H1 (cell line): ENCODE results near the gene UPF2. TPM values are rescaled to one million over a fixed set of nuclear protein-coding genes. Genes with fewer than 3 reads are reported as not detected.

Experiments used
- CTCF ChIA-PET: fragments of 300-600 bp; sonication (Branson Sonifier 250); formaldehyde crosslinking; loops from one replicate; lab custom pipeline; 2021; ENCODE audit not compliant: partially characterized antibody; lab: Charles Lee
- POLR2A ChIA-PET: fragments of 300-600 bp; sonication (Branson Sonifier 250); formaldehyde crosslinking; loops from one replicate; lab custom pipeline; 2021; ENCODE audit warnings: inconsistent platforms; ENCODE audit not compliant: partially characterized antibody; lab: Charles Lee
- DNase-seq, 2 experiments: peaks; one replicate each; pipeline versions ENCODE4 v3.0.0 to v3.0.0-alpha.2; 2010 to 2022; ENCODE audit warnings: low spot score in 2 of 2, low read depth in 1 of 2, mixed read lengths in 1 of 2
- FAIRE-seq: peaks from 2 replicates; lab custom pipeline; 2011; peaks lifted over from hg19 to GRCh38; lab: Jason Lieb, UNC
- H2AFZ ChIP-seq: 2 replicates; pipeline ENCODE4 v1.8.1; 2012; ENCODE audit warnings: low read length, inconsistent platforms
- H2AK5ac ChIP-seq: 2 replicates; pipeline ENCODE4 v1.6.1; 2013; ENCODE audit warnings: low read depth, low read length
- H2BK120ac ChIP-seq: replicated peaks from 2 replicates; pipeline ENCODE3; 2013; ENCODE audit warnings: low read depth, low read length, inconsistent platforms
- H2BK12ac ChIP-seq: 2 replicates; pipeline ENCODE4 v1.6.1; 2013; ENCODE audit warnings: low read depth, low read length
- H2BK15ac ChIP-seq: 2 replicates; pipeline ENCODE4 v1.6.1; 2013; ENCODE audit warnings: low read length
- H2BK20ac ChIP-seq: 2 replicates; pipeline ENCODE4 v1.6.1; 2013; ENCODE audit warnings: low read length
- H2BK5ac ChIP-seq: 2 replicates; pipeline ENCODE4 v1.6.1; 2013; ENCODE audit warnings: low read depth, low read length
- H3K14ac ChIP-seq: 2 replicates; pipeline ENCODE4 v1.6.1; 2013; ENCODE audit warnings: inconsistent platforms; ENCODE audit not compliant: insufficient read length
- H3K18ac ChIP-seq: 2 replicates; pipeline ENCODE4 v1.6.1; 2013; ENCODE audit warnings: low read length; ENCODE audit errors: extremely low read depth
- H3K23ac ChIP-seq: 2 replicates; pipeline ENCODE4 v1.6.1; 2013; ENCODE audit warnings: inconsistent platforms; ENCODE audit not compliant: insufficient read length
- H3K23me2 ChIP-seq: 2 replicates; pipeline ENCODE4 v1.6.1; 2013; ENCODE audit warnings: low read depth, low read length
- H3K27ac ChIP-seq: 2 replicates; pipeline ENCODE4 v1.6.1; 2011; ENCODE audit warnings: low read depth, low read length, inconsistent platforms
- H3K27me3 ChIP-seq, 4 experiments: replicated peaks in 1 of 4; 1 replicate in 1 of 4; 2 replicates in 3 of 4; pipeline versions ENCODE4 v1.6.1 to v1.8.1; 2011 to 2013; ENCODE audit warnings: low read length in 3 of 4, mild to moderate bottlenecking in 3 of 4, inconsistent platforms in 2 of 4, mixed read lengths in 2 of 4, moderate library complexity in 1 of 4; ENCODE audit not compliant: control insufficient read depth in 3 of 4, insufficient read depth in 3 of 4; ENCODE audit errors: extremely low read depth in 1 of 4
- H3K36me3 ChIP-seq, 4 experiments: 2 replicates each; pipeline versions ENCODE4 v1.6.1 to v1.8.1; 2011 to 2013; ENCODE audit warnings: mild to moderate bottlenecking in 4 of 4, low read length in 3 of 4, moderate library complexity in 2 of 4, control low read depth in 1 of 4, inconsistent platforms in 1 of 4; ENCODE audit not compliant: insufficient read depth in 4 of 4, control insufficient read depth in 2 of 4
- H3K4ac ChIP-seq: replicated peaks from 2 replicates; pipeline ENCODE3; 2013; ENCODE audit warnings: low read length, low read depth, mixed read lengths, inconsistent platforms; ENCODE audit not compliant: insufficient read length
- H3K4me1 ChIP-seq, 4 experiments: replicated peaks in 1 of 4; 1 replicate in 1 of 4; 2 replicates in 3 of 4; pipeline versions ENCODE4 v1.6.1 to v1.8.1; 2011 to 2013; ENCODE audit warnings: low read length in 3 of 4, inconsistent platforms in 2 of 4, mixed read lengths in 1 of 4; ENCODE audit not compliant: insufficient read depth in 4 of 4, control insufficient read depth in 3 of 4
- H3K4me2 ChIP-seq, 2 experiments: 2 replicates each; pipeline versions ENCODE4 v1.6.1 to v1.8.1; 2011 to 2013; ENCODE audit warnings: low read depth in 2 of 2, low read length in 2 of 2, control low read depth in 1 of 2, inconsistent platforms in 1 of 2, mild to moderate bottlenecking in 1 of 2; ENCODE audit not compliant: insufficient read depth in 1 of 2
- H3K4me3 ChIP-seq, 4 experiments: fragments of 200-600, 300-600 bp in 1 of 4; sonication (generic), shearing (Covaris generic), sonication (Bioruptor Twin) in 1 of 4; 2 replicates each; pipeline versions ENCODE4 v1.5.1 to v1.8.1; 2011 to 2016; ENCODE audit warnings: low read length in 4 of 4, low read depth in 3 of 4, control low read depth in 2 of 4, inconsistent platforms in 2 of 4, mild to moderate bottlenecking in 2 of 4, mixed read lengths in 1 of 4, moderate library complexity in 1 of 4; ENCODE audit not compliant: insufficient read depth in 2 of 4; ENCODE audit errors: extremely low read depth in 1 of 4
- H3K56ac ChIP-seq: replicated peaks from 2 replicates; pipeline ENCODE3; 2013; ENCODE audit warnings: low read depth, mild to moderate bottlenecking, mixed read lengths, low read length, inconsistent platforms; ENCODE audit not compliant: insufficient read length
- H3K79me1 ChIP-seq: 2 replicates; pipeline ENCODE4 v1.6.1; 2013; ENCODE audit warnings: low read depth, low read length, control low read depth
- H3K79me2 ChIP-seq, 2 experiments: 2 replicates each; pipeline versions ENCODE4 v1.6.1 to v1.8.1; 2012 to 2013; ENCODE audit warnings: low read length in 2 of 2, mild to moderate bottlenecking in 2 of 2, inconsistent platforms in 1 of 2; ENCODE audit not compliant: insufficient read depth in 2 of 2, control insufficient read depth in 1 of 2
- H3K9ac ChIP-seq, 4 experiments: replicated peaks in 1 of 4; 1 replicate in 1 of 4; 2 replicates in 3 of 4; pipeline versions ENCODE4 v1.6.1 to v1.8.1; 2011 to 2013; ENCODE audit warnings: low read depth in 3 of 4, low read length in 3 of 4, control low read depth in 2 of 4, mild to moderate bottlenecking in 2 of 4, moderate library complexity in 2 of 4, inconsistent platforms in 1 of 4; ENCODE audit errors: extremely low read depth in 1 of 4
- H3K9me3 ChIP-seq, 2 experiments: 2 replicates each; pipeline versions ENCODE4 v1.6.1 to v1.8.1; 2012 to 2013; ENCODE audit warnings: mild to moderate bottlenecking in 2 of 2, moderate library complexity in 2 of 2, control low read depth in 1 of 2, inconsistent platforms in 1 of 2, low read depth in 1 of 2, low read length in 1 of 2, mixed read lengths in 1 of 2; ENCODE audit not compliant: insufficient read depth in 2 of 2
- H4K20me1 ChIP-seq, 2 experiments: replicated peaks in 1 of 2; 2 replicates each; pipeline versions ENCODE3 to v1.8.1; 2011 to 2013; ENCODE audit warnings: inconsistent platforms in 2 of 2, low read length in 2 of 2, mild to moderate bottlenecking in 1 of 2; ENCODE audit not compliant: insufficient read depth in 2 of 2, control insufficient read depth in 1 of 2
- H4K5ac ChIP-seq: 2 replicates; pipeline ENCODE4 v1.6.1; 2013; ENCODE audit warnings: low read length, low read depth, mixed read lengths, inconsistent platforms; ENCODE audit not compliant: insufficient read length
- H4K8ac ChIP-seq: 2 replicates; pipeline ENCODE4 v1.8.0; 2013; ENCODE audit warnings: mild to moderate bottlenecking, moderate library complexity, low read length, inconsistent platforms; ENCODE audit not compliant: insufficient read depth; ENCODE audit errors: extremely low read depth
- H4K91ac ChIP-seq: replicated peaks from 2 replicates; pipeline ENCODE3; 2013; ENCODE audit warnings: low read length, mixed read lengths, inconsistent platforms; ENCODE audit not compliant: insufficient read length
- BRCA1 ChIP-seq: IDR thresholded peaks from 2 replicates; pipeline ENCODE4 v1.6.1; 2012; ENCODE audit warnings: low read depth, low read length, improper control_type of control experiment
- RFX5 ChIP-seq: IDR thresholded peaks from 2 replicates; pipeline ENCODE4 v1.6.1; 2011; ENCODE audit warnings: low read depth, low read length, improper control_type of control experiment, borderline replicate concordance
- SIX5 ChIP-seq: IDR thresholded peaks from 2 replicates; pipeline ENCODE4 v1.6.1; 2011; ENCODE audit warnings: mild to moderate bottlenecking, low read depth, low read length
- WGBS, 2 experiments: shearing (Covaris generic) in 1 of 2; methylation state at CpG; one replicate each; pipeline versions ENCODE4 v1.1.6 to v1.1.7; 2013 to 2015; ENCODE audit warnings: low lambda C conversion rate in 2 of 2, mixed read lengths in 2 of 2, inconsistent platforms in 1 of 2, low coverage in 1 of 2, missing lambda C conversion rate in 1 of 2; ENCODE audit not compliant: insufficient replicate concordance in 2 of 2, insufficient coverage in 1 of 2, insufficient read length in 1 of 2; ENCODE audit errors: extremely low coverage in 1 of 2, missing lambda C conversion rate in 1 of 2; 5-methylcytosine and 5-hydroxymethylcytosine counted together
- polyA plus RNA-seq, 7 experiments: library from polyadenylated mRNA; depleted of rRNA in 3 of 7; stranded (reverse) in 5 of 7; unstranded in 2 of 7; fragments of >200 nt in 5 of 7; fragments of 200-250 nt in 2 of 7; gene quantifications; 1 replicate in 5 of 7; 2 replicates in 1 of 7; 4 replicates in 1 of 7; pipeline versions ENCODE4 v1.2.1 to v1.2.3, GENCODE V29; 2011 to 2013; ENCODE audit warnings: missing spikeins in 2 of 7, mixed read lengths in 2 of 7
- total RNA-seq: library from RNA; stranded (reverse); fragmentation: NEBNext Ultra II Directional; extraction: Animal tissue kit (Norgen Biotek cat#: 25700); gene quantifications from 2 replicates; pipeline ENCODE4 v1.2.1, GENCODE V29; 2021

The UPF2 gene
- total and polyA plus RNA-seq, 2 of the 8 experiments (the other 6 are each of a cell fraction or from before 2014, with no cell fraction given), result 6.2 to 32.8 TPM

- Histone ChIP-seq H3K9ac (no peak overlapping the region), H3K14ac (no peak overlapping the region), H3K4me2 (no peak overlapping the region), H2BK15ac (no peak overlapping the region), H3K4me3 (no peak overlapping the region), H2BK20ac (no peak overlapping the region), H3K36me3 (peaks cover 0 to 31% (median 20%) of the 10 kb centered on the region in 4 experiments; a peak in 6 of 8 replicates), H4K91ac (no peak overlapping the region), H3K79me1 (no peaks in the 10 kb centered on the region), H2AFZ (no peak overlapping the region), H3K27ac (no peak overlapping the region), H4K8ac (no peak overlapping the region; the same call in 1 of the 2 replicates), H3K9me3 (no peaks in the 10 kb centered on the region), H3K18ac (no peak overlapping the region), H3K4ac (no peak overlapping the region), H3K23me2 (no peaks in the 10 kb centered on the region; the same call in 1 of the 2 replicates), H4K20me1 (no peaks in the 10 kb centered on the region), H3K23ac (no peak overlapping the region), H3K56ac (no peak overlapping the region), H3K79me2 (no peaks in the 10 kb centered on the region), H4K5ac (no peak overlapping the region), H3K4me1 (peaks cover 4 to 24% (median 16%) of the 10 kb centered on the region in 4 experiments), H2BK5ac (no peak overlapping the region), H2BK12ac (no peak overlapping the region), H3K27me3 (no peaks in the 10 kb centered on the region), H2AK5ac (no peak overlapping the region), H2BK120ac (no peak overlapping the region)
- FAIRE-seq (no peak), DNase-seq (no peak)
- 82% methylated on average over 7 of the region's 7 CpGs; no CpG with 5 or more reads in 1 of the 2 experiments for WGBS, 2 experiments
- ChIA-PET POLR2A (no interaction called here), CTCF (interaction anchor here (0.7 to 1.2 kb wide), 3 partner anchors 9 to 115 kb away, joined by 3 read pairs; no protein-coding TSS in a partner anchor)
- TF ChIP-seq SIX5, result no peak
- no peak for TF ChIP-seq BRCA1
- no peak for TF ChIP-seq RFX5
Observed at GRCh38 chr10:11934262-11934661, 108.3 kb downstream of the UPF2 start.
